Caco-2 (cell line): Measurements from ENCODE around the gene PDE10A. TPM values are rescaled to one million over a fixed set of nuclear protein-coding genes. Genes with fewer than 3 reads are reported as not detected.
"Not testable (repeated sequence)": the region's sequence is repeated elsewhere in the genome, so short reads cannot be mapped to it uniquely, and the experiment has no call there.

Source experiments
- BruUV-seq: library from RNA; stranded (reverse); fragments of 400-500 nt; replicated peaks from 2 replicates; lab custom pipeline; 2021; lab: Mats Ljungman, UMichigan
- CTCF ChIA-PET: fragments of 300-600 bp; sonication (Branson Sonifier 250); formaldehyde crosslinking; loops from one replicate; lab custom pipeline; 2022; ENCODE audit warnings: antibody characterized with exemption; lab: Charles Lee
- POLR2A ChIA-PET: fragments of 300-600 bp; sonication (Branson Sonifier 250); formaldehyde crosslinking; loops from one replicate; lab custom pipeline; 2022; ENCODE audit warnings: antibody characterized with exemption; lab: Charles Lee
- DNase-seq, 2 experiments: peaks; one replicate each; pipeline versions ENCODE4 v3.0.0 to v3.0.0-alpha.2; 2020 to 2022
- H3K27me3 ChIP-seq: replicated peaks from 2 replicates; pipeline ENCODE4 v1.6.0; 2011; ENCODE audit warnings: low read length; ENCODE audit not compliant: control insufficient read depth, insufficient read depth
- H3K36me3 ChIP-seq: 2 replicates; pipeline ENCODE4 v1.5.1; 2011; ENCODE audit warnings: low read length; ENCODE audit not compliant: control insufficient read depth, insufficient read depth
- H3K4me1 ChIP-seq: fragments of 250-450 bp; sonication (Bioruptor Pico); 2 replicates; pipeline ENCODE4 v1.5.1; 2020; ENCODE audit warnings: mild to moderate bottlenecking
- H3K4me3 ChIP-seq: 2 replicates; pipeline ENCODE4 v1.5.1; 2011; ENCODE audit warnings: low read depth, mild to moderate bottlenecking, control low read depth, low read length
- H3K9me3 ChIP-seq: fragments of 250-450 bp; sonication (Bioruptor Pico); 2 replicates; pipeline ENCODE4 v1.5.1; 2020; ENCODE audit warnings: mild to moderate bottlenecking, moderate library complexity
- H3K27ac Mint-ChIP-seq: one replicate; pipeline ENCODE4 v1.8.0; 2022; ENCODE audit warnings: mixed read lengths; ENCODE audit not compliant: unreplicated experiment
- H3K27me3 Mint-ChIP-seq: one replicate; pipeline ENCODE4 v1.8.0; 2022; ENCODE audit warnings: mixed read lengths; ENCODE audit not compliant: insufficient read depth, unreplicated experiment
- H3K36me3 Mint-ChIP-seq: one replicate; pipeline ENCODE4 v1.8.0; 2022; ENCODE audit warnings: mild to moderate bottlenecking, mixed read lengths; ENCODE audit not compliant: insufficient read depth, unreplicated experiment
- H3K4me1 Mint-ChIP-seq: one replicate; pipeline ENCODE4 v1.8.0; 2022; ENCODE audit warnings: low read depth, mixed read lengths; ENCODE audit not compliant: unreplicated experiment
- H3K4me3 Mint-ChIP-seq: one replicate; pipeline ENCODE4 v1.8.0; 2022; ENCODE audit warnings: mild to moderate bottlenecking, moderate library complexity, mixed read lengths; ENCODE audit not compliant: unreplicated experiment
- H3K9me3 Mint-ChIP-seq: one replicate; pipeline ENCODE4 v1.8.0; 2022; ENCODE audit warnings: mixed read lengths; ENCODE audit not compliant: unreplicated experiment
- intact Hi-C: fragments of 100-400 bp; cut with micrococcal nuclease; formaldehyde crosslinking; loops from one replicate; pipeline ENCODE4 v1.10.0; 2022; ENCODE audit not compliant: unreplicated experiment
- total RNA-seq: library from RNA; stranded (reverse); gene quantifications from 2 replicates; pipeline ENCODE4 v1.2.3, GENCODE V29; 2022
- TF ChIP-seq, protein P1 (sequence below), 2 experiments: fragments of 200-600 bp in 1 of 2; IDR thresholded peaks; 1 replicate in 1 of 2; 2 replicates in 1 of 2; pipeline versions ENCODE4 v1.5.1 to v1.8.0; 2011 to 2022; ENCODE audit warnings: antibody characterized with exemption in 1 of 2, control low read depth in 1 of 2, inconsistent platforms in 1 of 2, low read depth in 1 of 2, low read length in 1 of 2, mild to moderate bottlenecking in 1 of 2, moderate library complexity in 1 of 2; ENCODE audit not compliant: insufficient read depth in 1 of 2, severe bottlenecking in 1 of 2, unreplicated experiment in 1 of 2

The PDE10A gene
- total RNA-seq, 1 experiment from 2014 or later, result 3.4 TPM

DNA sequence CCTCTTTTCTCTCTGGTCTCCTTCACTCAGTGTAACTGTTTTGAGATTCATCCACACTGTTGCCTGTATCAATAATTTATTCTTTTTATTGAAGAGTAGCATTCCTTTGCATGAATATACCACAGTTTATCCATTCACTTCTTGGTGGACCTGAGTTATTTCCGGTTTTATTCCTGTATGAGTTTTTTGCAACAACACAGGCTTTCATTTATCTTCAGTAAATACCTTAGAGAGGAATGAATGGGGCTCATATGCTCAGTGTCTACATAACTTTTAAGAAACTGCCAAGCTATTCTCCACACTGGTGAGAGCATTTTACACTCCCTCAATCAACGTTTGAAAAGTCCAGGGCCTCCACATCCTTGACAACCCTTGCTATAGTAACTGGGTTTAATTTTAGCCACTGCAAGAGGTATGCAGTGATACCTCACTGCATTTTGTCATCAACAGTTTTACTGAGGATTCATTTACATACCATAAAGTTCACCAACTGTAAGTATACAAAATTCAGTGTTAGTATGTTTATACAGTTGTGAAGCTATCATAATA is 154.6 kb downstream of the PDE10A start:
- H3K27me3 ChIP-seq, result no peaks in the 10 kb centered on the region
- H3K27ac Mint-ChIP-seq, result no peak overlapping the region
- TF ChIP-seq, protein P1, sequence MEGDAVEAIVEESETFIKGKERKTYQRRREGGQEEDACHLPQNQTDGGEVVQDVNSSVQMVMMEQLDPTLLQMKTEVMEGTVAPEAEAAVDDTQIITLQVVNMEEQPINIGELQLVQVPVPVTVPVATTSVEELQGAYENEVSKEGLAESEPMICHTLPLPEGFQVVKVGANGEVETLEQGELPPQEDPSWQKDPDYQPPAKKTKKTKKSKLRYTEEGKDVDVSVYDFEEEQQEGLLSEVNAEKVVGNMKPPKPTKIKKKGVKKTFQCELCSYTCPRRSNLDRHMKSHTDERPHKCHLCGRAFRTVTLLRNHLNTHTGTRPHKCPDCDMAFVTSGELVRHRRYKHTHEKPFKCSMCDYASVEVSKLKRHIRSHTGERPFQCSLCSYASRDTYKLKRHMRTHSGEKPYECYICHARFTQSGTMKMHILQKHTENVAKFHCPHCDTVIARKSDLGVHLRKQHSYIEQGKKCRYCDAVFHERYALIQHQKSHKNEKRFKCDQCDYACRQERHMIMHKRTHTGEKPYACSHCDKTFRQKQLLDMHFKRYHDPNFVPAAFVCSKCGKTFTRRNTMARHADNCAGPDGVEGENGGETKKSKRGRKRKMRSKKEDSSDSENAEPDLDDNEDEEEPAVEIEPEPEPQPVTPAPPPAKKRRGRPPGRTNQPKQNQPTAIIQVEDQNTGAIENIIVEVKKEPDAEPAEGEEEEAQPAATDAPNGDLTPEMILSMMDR (IDR thresholded peaks at IDR 0.05; ENCODE audit: insufficient read depth in 1 of 2, low read depth in 1 of 2, low read length in 1 of 2, severe bottlenecking in 1 of 2, unreplicated experiment in 1 of 2), result no peak
- H3K4me1 ChIP-seq, result no peaks in the 10 kb centered on the region
- H3K27me3 Mint-ChIP-seq, result no peaks in the 10 kb centered on the region
- no TSS peak for BruUV-seq
- H3K4me3 ChIP-seq, result no peak overlapping the region
- intact Hi-C loops, result no loop called here
- H3K36me3 Mint-ChIP-seq, result no peaks in the 10 kb centered on the region
- no peak for DNase-seq
- ChIA-PET CTCF (no interaction called here), POLR2A (no interaction called here)
- H3K4me1 Mint-ChIP-seq, result no peaks in the 10 kb centered on the region
- no peaks in the 10 kb centered on the region for H3K9me3 ChIP-seq
- H3K36me3 ChIP-seq, result no peaks in the 10 kb centered on the region
- H3K9me3 Mint-ChIP-seq, result no peaks in the 10 kb centered on the region
- H3K4me3 Mint-ChIP-seq, result no peak overlapping the region

DNA sequence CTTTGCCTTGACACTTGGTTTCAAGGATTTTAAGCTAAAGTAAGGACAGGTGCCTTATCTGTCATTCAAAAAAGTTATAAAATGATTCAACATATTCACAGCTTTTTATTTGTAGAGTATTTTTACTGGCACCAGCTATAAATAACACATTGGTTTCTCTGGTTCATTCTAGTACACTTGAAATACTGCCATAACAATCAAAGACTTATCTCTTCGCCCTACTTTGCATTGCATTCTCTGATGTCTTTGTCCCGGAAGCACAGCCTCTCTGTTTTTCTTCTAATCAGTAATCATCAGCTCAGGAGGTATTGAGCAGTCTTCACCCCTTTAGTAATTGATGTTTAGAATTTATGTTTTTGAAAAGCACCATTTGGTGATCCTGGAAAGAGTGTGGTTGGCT is 156.4 kb downstream of the PDE10A start:
- H3K4me1 Mint-ChIP-seq, result no peaks in the 10 kb centered on the region
- no peak for DNase-seq
- no peaks in the 10 kb centered on the region for H3K27me3 ChIP-seq
- H3K27ac Mint-ChIP-seq, result no peak overlapping the region
- H3K4me3 Mint-ChIP-seq, result no peak overlapping the region
- intact Hi-C loops, result no loop called here
- H3K9me3 ChIP-seq, result no peaks in the 10 kb centered on the region
- no peaks in the 10 kb centered on the region for H3K27me3 Mint-ChIP-seq
- no peaks in the 10 kb centered on the region for H3K36me3 ChIP-seq
- no TSS peak for BruUV-seq
- H3K36me3 Mint-ChIP-seq, result no peaks in the 10 kb centered on the region
- ChIA-PET POLR2A (no interaction called here), CTCF (no interaction called here)
- TF ChIP-seq, protein P1 (IDR thresholded peaks at IDR 0.05; ENCODE audit: insufficient read depth in 1 of 2, low read depth in 1 of 2, low read length in 1 of 2, severe bottlenecking in 1 of 2, unreplicated experiment in 1 of 2), result no peak
- H3K4me3 ChIP-seq, result no peak overlapping the region
- peaks cover under 1% of the 10 kb centered on the region; the same call in 1 of the 2 replicates for H3K4me1 ChIP-seq
- H3K9me3 Mint-ChIP-seq, result no peaks in the 10 kb centered on the region

DNA sequence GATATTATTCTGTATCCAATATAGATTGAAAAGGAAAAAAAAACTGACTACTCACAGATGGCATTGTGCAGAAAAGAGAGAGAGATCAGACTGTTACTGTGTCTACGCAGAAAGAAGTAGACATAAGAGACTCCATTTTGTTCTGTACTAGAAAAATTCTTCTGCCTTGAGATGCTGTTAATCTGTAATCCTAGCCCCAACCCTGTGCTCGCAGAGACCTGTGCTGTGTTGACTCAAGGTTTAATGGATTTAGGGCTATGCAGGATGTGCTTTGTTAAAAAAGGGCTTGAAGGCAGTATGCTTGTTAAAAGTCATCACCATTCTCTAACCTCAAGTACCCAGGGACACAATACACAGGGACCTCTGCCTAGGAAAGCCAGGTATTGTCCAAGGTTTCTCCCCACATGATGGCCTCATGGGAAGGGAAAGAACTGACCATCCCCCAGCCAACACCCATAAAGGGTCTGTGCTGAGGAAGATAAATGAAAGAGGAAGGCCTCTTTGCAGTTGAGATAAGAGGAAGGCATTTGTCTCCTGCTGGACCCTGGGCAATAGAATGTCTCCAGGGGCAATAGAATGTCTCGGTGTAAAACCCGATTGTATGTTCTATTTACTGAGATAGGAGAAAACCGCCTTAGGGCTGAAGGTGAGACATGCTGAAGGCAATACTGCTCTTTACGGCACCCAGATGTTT is 162.7 kb downstream of the PDE10A start:
- not testable (repeated sequence) for BruUV-seq

More for the DNA sequence above, 162.7 kb downstream of the PDE10A start:
- H3K4me1 Mint-ChIP-seq, result peaks cover 23% of the 10 kb centered on the region
- POLR2A ChIA-PET, H3K4me3 ChIP-seq, H3K36me3 Mint-ChIP-seq, H3K27me3 ChIP-seq, H3K36me3 ChIP-seq, H3K9me3 ChIP-seq, H3K27me3 Mint-ChIP-seq, CTCF ChIA-PET, H3K9me3 Mint-ChIP-seq: not testable (repeated sequence)
- H3K4me3 Mint-ChIP-seq, result peak overlapping the region; percentile 52
- DNase-seq, result peak; percentile 67 to 84
- H3K27ac Mint-ChIP-seq, result peak overlapping the region; percentile 82
- H3K4me1 ChIP-seq, result peaks cover 31% of the 10 kb centered on the region
- intact Hi-C loops, result loop anchor here (1.0 to 2.0 kb wide), 6 partner anchors 14 to 216 kb away; partner anchors contain the start of gene PDE10A
